Adrenal gland (tissue), 12 donors: ENCODE results near the gene B4GALNT3. TPM values are rescaled to one million over a fixed set of nuclear protein-coding genes. Genes with fewer than 3 reads are reported as not detected.
"Not testable (repeated sequence)": the region's sequence is repeated elsewhere in the genome, so short reads cannot be mapped to it uniquely, and the experiment has no call there.

Experiments used
- DNase-seq, 7 donors: peaks; one replicate each; pipeline ENCODE4 v3.0.0-alpha.2; 2019 to 2020
- H3K27ac ChIP-seq, 5 donors: fragments of 200-600 bp; sonication (generic) in 4 of 5; 1 replicate in 3 of 5; 2 replicates in 2 of 5; pipeline versions ENCODE4 v1.5.1 to v1.8.0; 2016 to 2020; ENCODE audit warnings: mild to moderate bottlenecking in 1 of 5
- H3K27me3 ChIP-seq: fragments of 200-600 bp; 2 replicates; pipeline ENCODE4 v1.8.0; 2021
- H3K36me3 ChIP-seq, 2 donors: fragments of 200-600 bp; replicated peaks in 1 of 2; 1 replicate in 1 of 2; 2 replicates in 1 of 2; pipeline versions ENCODE4 v1.5.1 to v1.8.0; 2018 to 2022
- H3K4me1 ChIP-seq, 2 donors: fragments of 200-600 bp; replicated peaks in 1 of 2; 1 replicate in 1 of 2; 2 replicates in 1 of 2; pipeline versions ENCODE4 v1.5.1 to v1.8.0; 2018 to 2021
- H3K4me3 ChIP-seq, 4 donors: fragments of 200-600 bp; sonication (generic) in 3 of 4; one replicate each; pipeline ENCODE4 v1.5.1; 2016 to 2018
- H3K9me3 ChIP-seq, 3 donors: fragments of 200-600 bp; sonication (generic) in 1 of 3; replicated peaks in 1 of 3; 1 replicate in 2 of 3; 2 replicates in 1 of 3; pipeline versions ENCODE4 v1.5.1 to v1.8.0; 2016 to 2021
- CTCF ChIP-seq, 6 experiments: fragments of 450-650 bp in 4 of 6; fragments of 200-600 bp in 2 of 6; sonication (generic) in 1 of 6; IDR thresholded peaks; 1 replicate in 5 of 6; 2 replicates in 1 of 6; pipeline versions ENCODE4 v1.5.1 to v1.8.0; 2016 to 2021; ENCODE audit warnings: antibody characterized with exemption in 6 of 6, mild to moderate bottlenecking in 2 of 6, moderate library complexity in 1 of 6
- POLR2A ChIP-seq, 2 donors: fragments of 450-650 bp; IDR thresholded peaks; one replicate each; pipeline ENCODE4 v1.6.1; 2017; ENCODE audit warnings: antibody characterized with exemption in 2 of 2, mild to moderate bottlenecking in 2 of 2, moderate library complexity in 1 of 2
- WGBS, 4 donors: extraction: QIAGEN DNeasy Blood & Tissue Kit in 2 of 4; methylation state at CpG; one replicate each; pipeline versions ENCODE4 v1.1.5 to v1.1.7; 2013 to 2017; 5-methylcytosine and 5-hydroxymethylcytosine counted together
- intact Hi-C, 2 donors: fragments of 100-400 bp; cut with DNase I; formaldehyde crosslinking; loops; one replicate each; pipeline versions ENCODE4 v1.14.1 to v1.15.0; 2022 to 2023
- polyA plus RNA-seq, 3 donors: library from polyadenylated mRNA; stranded (reverse); fragments of 200-250 nt in 2 of 3; fragments of 350-450 nt in 1 of 3; fragmentation: Illumina TruSeq in 1 of 3; extraction: RNeasy Lipid Tissue Mini Kit (QIAGEN cat#74804) in 1 of 3; gene quantifications; one replicate each; pipeline ENCODE4 v1.2.3, GENCODE V29; 2013 to 2014
- total RNA-seq, 9 donors: library from RNA; depleted of rRNA in 4 of 9; stranded (reverse); fragments of >200 nt in 4 of 9; fragments of 120-200 nt in 1 of 9; fragmentation: NEBNext Ultra II Directional in 1 of 9; extraction: Animal tissue kit (Norgen Biotek cat#: 25700) in 1 of 9; gene quantifications; one replicate each; pipeline versions ENCODE4 v1.1.0 to v1.2.4, GENCODE V29; 2013 to 2023
- donor health status: healthy with polysubstance abuse.
- donor health status: Bipolar disorder and iron deficiency.
- donor health status: DM: yes; HTN: yes; CAD: no.
- donor health status: DM: no; HTN: no; CAD: no.
- donor health status: DM: no; HTN: no; CAD: no.
- donor health status: DM: yes; HTN: yes; CAD: no.

Gene B4GALNT3
- total and polyA plus RNA-seq, 12 donors, result 3.1 to 43.1 (median 28.5) TPM

GRCh38 chr12:575129-575502, 115.4 kb downstream of the B4GALNT3 start:
- H3K4me3 ChIP-seq, result no peak overlapping the region
- TF ChIP-seq CTCF (IDR thresholded peaks at IDR 0.05) (no peak), POLR2A (IDR thresholded peaks at IDR 0.05) (no peak)
- intact Hi-C loops, result loop anchor here in 1 of 2 donors (5.0 to 10.0 kb wide), 2 partner anchors 70 to 177 kb away; partner anchors contain the start of gene WNK1
- H3K27me3 ChIP-seq, result no peaks in the 10 kb centered on the region
- H3K27ac ChIP-seq, result peak overlapping the region in 1 of 5 donors; percentile 66
- 80 to 89% (median 87%) methylated on average over 6 to 7 of the region's 7 CpGs for WGBS, 4 donors
- no peak for DNase-seq
- H3K4me1 ChIP-seq, result peaks cover 22 to 39% of the 10 kb centered on the region in 2 donors
- no peaks in the 10 kb centered on the region for H3K36me3 ChIP-seq
- H3K9me3 ChIP-seq, result no peaks in the 10 kb centered on the region

- WGBS, 4 donors, result 8 to 11% (median 10%) methylated on average over 18 to 39 of the region's 39 CpGs
- H3K27me3 ChIP-seq, result no peaks in the 10 kb centered on the region
- H3K9me3 ChIP-seq, result no peaks in the 10 kb centered on the region
- intact Hi-C loops, result loop anchor here in 1 of 2 donors (5.0 to 10.0 kb wide), 2 partner anchors 69 to 176 kb away; partner anchors contain the start of gene WNK1
- DNase-seq, result peak; percentile 66 to 83 (median 74)
- peak overlapping the region in 1 of 4 donors; percentile 7 for H3K4me3 ChIP-seq
- H3K4me1 ChIP-seq, result peaks cover 22 to 30% of the 10 kb centered on the region in 2 donors
- TF ChIP-seq CTCF (IDR thresholded peaks at IDR 0.05) (peak; percentile 89 to 99 (median 99)), POLR2A (IDR thresholded peaks at IDR 0.05) (no peak)
- no peaks in the 10 kb centered on the region for H3K36me3 ChIP-seq
- H3K27ac ChIP-seq, result peak overlapping the region in 1 of 5 donors; percentile 66
These were observed 116.3 kb downstream of the B4GALNT3 start for GRCh38 chr12:575948-576614.

GRCh38 chr12:576615-577110, 116.9 kb downstream of the B4GALNT3 start:
- H3K27ac ChIP-seq, result peak overlapping the region in 1 of 5 donors; percentile 66
- no peak for DNase-seq
- intact Hi-C loops, result loop anchor here in 1 of 2 donors (5.0 to 10.0 kb wide), 2 partner anchors 68 to 176 kb away; partner anchors contain the start of gene WNK1
- no peak for TF ChIP-seq CTCF (IDR thresholded peaks at IDR 0.05)
- TF ChIP-seq POLR2A (IDR thresholded peaks at IDR 0.05), result no peak
- WGBS, 4 donors, result 88 to 93% (median 92%) methylated on average over 10 to 14 of the region's 14 CpGs
- H3K27me3 ChIP-seq, result no peaks in the 10 kb centered on the region
- H3K4me1 ChIP-seq, result peaks cover 21 to 24% of the 10 kb centered on the region in 2 donors
- H3K36me3 ChIP-seq, result no peaks in the 10 kb centered on the region
- no peaks in the 10 kb centered on the region for H3K9me3 ChIP-seq
- peak overlapping the region in 1 of 4 donors; percentile 7 for H3K4me3 ChIP-seq

- H3K4me1 ChIP-seq, result peaks cover 11 to 14% of the 10 kb centered on the region in 2 donors
- peak in 1 of 7 donors; percentile 9 for DNase-seq
- intact Hi-C loops, result loop anchor here in 1 of 2 donors (5.0 to 10.0 kb wide), 2 partner anchors 67 to 174 kb away; partner anchors contain the start of gene WNK1
- not testable (repeated sequence) for H3K4me3 ChIP-seq, H3K36me3 ChIP-seq, H3K9me3 ChIP-seq, H3K27me3 ChIP-seq, H3K27ac ChIP-seq
- WGBS, 4 donors, result 78 to 84% (median 82%) methylated on average over 16 to 19 of the region's 19 CpGs
These were observed 118.4 kb downstream of the B4GALNT3 start for GRCh38 chr12:577994-578747.
